Measurements from ENCODE around the gene COL7A1.
A peak's percentile ranks its signal among the peaks of the same experiment; 100 is the strongest.

Gene COL7A1

DNA sequence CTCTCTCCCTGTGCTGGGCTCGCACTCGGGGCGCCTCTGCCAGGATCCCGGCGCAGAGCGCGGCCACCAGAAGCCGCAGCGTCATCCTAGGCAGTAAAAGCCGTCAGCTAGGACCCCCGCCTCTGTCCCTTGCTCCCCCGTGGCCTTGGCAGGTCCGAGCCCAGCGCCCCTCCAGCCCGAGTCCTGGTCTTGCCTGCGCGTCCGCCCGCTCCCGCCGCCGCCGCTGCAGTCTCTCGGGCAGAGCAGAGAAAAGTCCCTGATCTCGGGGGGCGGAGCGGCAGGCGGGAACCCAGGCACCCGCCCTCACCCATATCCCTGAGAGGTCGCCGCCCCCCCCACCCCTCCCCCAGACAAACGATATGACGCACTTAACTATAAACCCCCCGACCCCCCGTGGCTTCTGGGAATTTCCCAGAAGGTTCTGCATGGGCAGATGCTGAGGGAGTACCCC lies at the start of gene COL7A1:
Gene COL7A1 (minus strand): TSS at position 255 of the 451 bp plus-strand sequence. CDS start 170 bp downstream, at position 85.
- peak within 1 kb of the TSS; percentile 25; the same call in 1 of the 2 replicates for H3K4me2 ChIP-seq
- H3K9me3 ChIP-seq = no peaks in the 10 kb centered on the region
- TF ChIP-seq Cebpa-rat (IDR thresholded peaks at IDR 0.05) = no peak
- peaks cover 63% of the 10 kb centered on the region for H3K27me3 ChIP-seq
- H3K4me3 ChIP-seq = no peak within 1 kb of the TSS
- peaks cover 29% of the 10 kb centered on the region for H3K4me1 ChIP-seq
- no peak within 1 kb of the TSS for H3K27ac ChIP-seq
- H3K9ac ChIP-seq = no peak within 1 kb of the TSS
- H4K20me1 ChIP-seq = peaks cover 66% of the 10 kb centered on the region
- H3K36me3 ChIP-seq = peaks cover 36% of the 10 kb centered on the region

DNA sequence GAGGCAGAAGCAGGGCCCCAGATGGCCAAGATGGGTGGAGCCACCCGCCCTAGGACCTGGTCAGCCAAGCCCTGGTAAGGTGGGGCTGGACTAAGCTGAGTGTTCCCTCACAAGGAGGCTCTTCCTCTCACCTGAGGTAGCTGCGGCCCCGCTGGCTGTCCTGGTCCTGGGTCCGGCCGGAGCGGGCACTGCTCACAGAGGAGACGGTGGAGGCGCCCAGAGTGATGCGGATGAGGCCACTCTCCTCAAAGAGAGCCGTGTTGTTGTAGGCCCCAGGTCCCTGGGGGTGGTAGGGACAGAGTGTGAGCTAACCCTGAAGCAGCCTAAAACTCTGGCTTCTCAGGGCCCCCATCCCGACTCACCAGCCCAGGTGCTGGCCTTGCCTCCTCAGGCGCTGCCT lies 47.5 kb upstream of the COL7A1 start:
- Histone ChIP-seq H3K9ac (no peak overlapping the region), H3K4me2 (no peak overlapping the region), H3K27ac (no peak overlapping the region), H4K20me1 (no peaks in the 10 kb centered on the region), H3K4me3 (no peak overlapping the region), H3K9me3 (no peaks in the 10 kb centered on the region), H3K36me3 (peaks cover 4% of the 10 kb centered on the region; the same call in 1 of the 2 replicates), H3K4me1 (no peaks in the 10 kb centered on the region), H3K27me3 (no peaks in the 10 kb centered on the region)
- no peak for TF ChIP-seq Cebpa-rat (IDR thresholded peaks at IDR 0.05)

DNA sequence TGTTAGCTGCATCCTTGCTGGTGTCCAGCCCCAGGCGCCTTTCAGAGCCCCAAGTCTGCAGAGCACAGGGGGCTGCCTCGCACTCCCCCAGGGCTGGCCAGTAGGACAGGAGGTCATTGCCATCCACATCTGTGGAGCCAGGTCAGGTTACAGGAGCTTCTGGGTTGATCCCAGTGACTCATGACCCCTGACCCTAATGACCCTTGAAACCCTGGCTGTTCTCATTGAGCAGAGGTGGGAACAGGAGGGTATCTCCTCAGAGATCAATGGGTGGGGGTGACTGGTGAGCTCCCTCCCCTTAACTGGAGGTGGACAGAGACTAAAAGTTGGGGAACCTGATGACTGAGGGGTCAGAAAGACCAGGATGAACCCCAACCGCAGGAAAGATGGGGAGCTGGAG lies 46.3 kb upstream of the COL7A1 start:
- H3K36me3 ChIP-seq = peaks cover 4% of the 10 kb centered on the region; the same call in 1 of the 2 replicates
- H4K20me1 ChIP-seq = no peaks in the 10 kb centered on the region
- H3K4me1 ChIP-seq = peaks cover 11% of the 10 kb centered on the region
- H3K27me3 ChIP-seq = no peaks in the 10 kb centered on the region
- H3K9me3 ChIP-seq = no peaks in the 10 kb centered on the region
- no peak overlapping the region for H3K27ac ChIP-seq
- no peak overlapping the region for H3K4me2 ChIP-seq
- H3K9ac ChIP-seq = no peak overlapping the region
- TF ChIP-seq Cebpa-rat (IDR thresholded peaks at IDR 0.05) = no peak
- H3K4me3 ChIP-seq = no peak overlapping the region

DNA sequence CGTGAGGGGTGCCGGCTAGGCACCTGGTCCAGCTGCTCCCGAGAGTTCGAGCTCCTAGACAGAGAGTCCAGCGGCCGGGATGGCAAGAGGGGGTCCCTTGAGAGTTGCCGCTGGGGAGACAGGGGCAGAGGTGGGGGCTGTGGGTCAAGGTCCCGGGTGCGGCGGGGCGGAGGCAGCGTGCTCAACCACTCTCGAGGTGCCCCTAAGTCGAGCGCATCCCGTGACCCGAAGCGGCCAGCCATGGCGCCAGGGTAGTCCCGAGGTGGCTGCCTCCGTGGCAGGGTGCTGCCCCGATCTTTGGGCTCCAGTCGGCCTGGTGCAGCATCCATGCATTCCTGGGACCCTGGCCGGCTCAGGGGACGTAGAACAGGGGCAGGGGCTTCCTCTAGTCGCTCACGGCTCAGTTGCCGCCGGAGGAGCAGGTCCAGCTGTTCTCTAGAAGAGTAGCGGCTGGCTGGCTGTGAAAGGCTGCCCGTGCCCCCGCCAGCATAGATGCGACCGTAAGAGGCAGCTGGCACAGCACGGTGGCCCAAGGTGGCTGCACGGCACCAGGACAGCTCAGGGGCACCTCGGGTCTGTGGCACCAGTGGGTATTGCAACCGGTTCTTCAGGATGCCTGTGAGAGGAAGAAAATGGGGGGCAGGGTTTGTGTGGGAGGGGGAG lies 44.9 kb upstream of the COL7A1 start:
- Histone ChIP-seq H3K9ac (no peak overlapping the region), H3K4me2 (no peak overlapping the region), H3K27ac (no peak overlapping the region), H4K20me1 (no peaks in the 10 kb centered on the region), H3K4me3 (no peak overlapping the region), H3K4me1 (peaks cover 18% of the 10 kb centered on the region), H3K27me3 (no peaks in the 10 kb centered on the region), H3K9me3 (no peaks in the 10 kb centered on the region), H3K36me3 (peaks cover 4% of the 10 kb centered on the region; the same call in 1 of the 2 replicates)
- no peak for TF ChIP-seq Cebpa-rat (IDR thresholded peaks at IDR 0.05)

DNA sequence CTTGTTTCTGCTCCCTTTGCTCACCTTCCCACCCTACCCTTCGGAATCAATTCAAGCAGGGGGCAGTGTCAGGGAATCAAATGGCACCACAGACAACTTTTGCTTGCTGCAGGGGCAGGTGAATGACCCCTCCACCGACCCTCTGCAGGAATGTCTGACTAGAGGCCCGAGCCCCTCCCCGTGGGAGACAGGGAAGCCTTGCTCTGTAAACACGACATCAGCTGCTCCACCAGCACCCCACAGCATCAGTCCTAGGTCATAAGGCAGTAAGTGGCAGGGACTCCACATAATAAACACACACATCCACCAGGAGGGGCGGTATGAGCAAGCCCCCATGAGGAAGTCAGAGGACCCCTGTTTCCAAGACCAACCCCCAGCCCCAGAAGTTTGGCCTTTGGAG lies 42.2 kb upstream of the COL7A1 start:
- H3K9me3 ChIP-seq = no peaks in the 10 kb centered on the region
- H3K4me3 ChIP-seq = no peak overlapping the region
- peaks cover 16% of the 10 kb centered on the region for H4K20me1 ChIP-seq
- H3K4me2 ChIP-seq = no peak overlapping the region; the same call in 1 of the 2 replicates
- H3K4me1 ChIP-seq = peaks cover 33% of the 10 kb centered on the region
- no peak overlapping the region for H3K9ac ChIP-seq
- H3K27ac ChIP-seq = no peak overlapping the region
- no peak for TF ChIP-seq Cebpa-rat (IDR thresholded peaks at IDR 0.05)
- no peaks in the 10 kb centered on the region for H3K27me3 ChIP-seq
- peaks cover 18% of the 10 kb centered on the region for H3K36me3 ChIP-seq

DNA sequence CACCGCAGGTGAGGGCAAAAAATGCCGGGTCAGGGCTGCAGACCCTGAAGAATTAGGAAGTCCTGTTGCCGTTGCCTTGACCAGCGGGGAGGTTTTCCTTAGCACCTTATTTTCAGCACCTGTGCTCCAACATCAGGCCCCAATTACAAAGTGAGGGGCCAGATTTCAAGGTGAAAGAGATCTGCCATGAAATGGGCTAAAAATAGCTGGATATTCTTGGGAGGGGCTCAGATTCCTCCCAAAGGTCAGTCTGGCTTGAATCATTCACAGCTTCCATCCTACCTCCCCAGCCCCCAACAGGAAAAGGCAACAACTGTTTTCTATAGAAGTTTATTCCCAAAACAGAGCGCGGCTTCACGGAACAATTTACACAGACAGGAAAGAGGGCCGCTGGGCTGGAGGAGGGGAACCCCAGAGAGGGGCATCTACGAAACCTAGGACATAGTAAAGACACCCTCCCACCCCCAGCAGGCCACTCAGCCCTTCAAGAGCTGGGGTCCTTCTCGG lies 41.1 kb upstream of the COL7A1 start:
- H3K36me3 ChIP-seq = peaks cover 26% of the 10 kb centered on the region
- peak overlapping the region; percentile 81 for H3K9ac ChIP-seq
- peaks cover 16% of the 10 kb centered on the region for H4K20me1 ChIP-seq
- H3K4me1 ChIP-seq = peaks cover 33% of the 10 kb centered on the region
- no peaks in the 10 kb centered on the region for H3K9me3 ChIP-seq
- peak overlapping the region; percentile 77 for H3K27ac ChIP-seq
- no peaks in the 10 kb centered on the region for H3K27me3 ChIP-seq
- no peak for TF ChIP-seq Cebpa-rat (IDR thresholded peaks at IDR 0.05)
- H3K4me2 ChIP-seq = peak overlapping the region; percentile 99
- peak overlapping the region; percentile 74 for H3K4me3 ChIP-seq

DNA sequence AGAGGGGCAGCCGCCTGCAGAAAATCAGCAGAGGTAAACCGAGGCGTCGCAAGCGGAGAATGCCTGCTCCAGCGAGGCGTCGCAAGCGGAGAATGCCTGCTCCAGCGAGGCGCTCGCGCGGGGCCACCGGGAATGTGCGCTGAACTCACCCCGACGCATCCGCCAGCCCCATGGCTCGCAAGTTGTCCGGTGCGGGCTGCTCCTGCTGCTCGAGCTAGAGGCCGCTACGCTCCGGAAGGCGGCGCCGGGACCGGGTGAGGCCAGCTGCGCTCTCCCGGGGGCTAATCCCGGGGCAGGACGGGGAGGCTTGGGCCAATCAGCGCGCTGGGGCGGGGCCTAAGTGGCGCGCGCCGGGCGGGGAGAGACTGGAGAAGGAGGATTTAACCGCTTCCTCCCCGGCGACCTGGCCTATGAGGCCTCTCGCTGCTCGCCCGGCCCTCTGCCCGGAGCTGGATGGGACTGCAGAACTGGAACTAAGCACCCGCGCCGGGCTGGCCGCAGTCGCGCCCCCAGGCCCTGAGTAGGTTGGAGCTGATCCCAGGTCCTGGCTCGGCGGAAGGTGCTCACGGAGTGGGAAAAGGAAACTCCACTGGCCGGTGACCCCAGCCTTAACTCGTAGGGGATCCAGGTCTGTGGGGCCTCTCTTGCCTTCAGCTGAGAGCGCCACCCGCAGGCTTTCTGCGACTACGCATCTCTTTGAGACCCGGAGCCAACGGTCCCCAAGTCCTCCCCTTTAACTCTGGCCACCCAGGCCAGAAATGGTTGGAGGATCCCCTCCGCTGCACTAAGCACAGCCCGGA lies 40.3 kb upstream of the COL7A1 start, which contains the start of gene SLC26A6:
Gene SLC26A6 (minus strand): TSS at position 240 of the 800 bp plus-strand sequence. CDS start 68 bp downstream, at position 172.
- H3K27ac ChIP-seq = peak within 1 kb of the TSS; percentile 77
- no peaks in the 10 kb centered on the region for H3K9me3 ChIP-seq
- H3K4me3 ChIP-seq = peak within 1 kb of the TSS; percentile 74
- no peaks in the 10 kb centered on the region for H3K27me3 ChIP-seq
- peaks cover 16% of the 10 kb centered on the region for H4K20me1 ChIP-seq
- H3K4me1 ChIP-seq = peaks cover 33% of the 10 kb centered on the region
- H3K36me3 ChIP-seq = peaks cover 33% of the 10 kb centered on the region
- no peak for TF ChIP-seq Cebpa-rat (IDR thresholded peaks at IDR 0.05)
- H3K9ac ChIP-seq = peak within 1 kb of the TSS; percentile 81
- peak within 1 kb of the TSS; percentile 99 for H3K4me2 ChIP-seq

DNA sequence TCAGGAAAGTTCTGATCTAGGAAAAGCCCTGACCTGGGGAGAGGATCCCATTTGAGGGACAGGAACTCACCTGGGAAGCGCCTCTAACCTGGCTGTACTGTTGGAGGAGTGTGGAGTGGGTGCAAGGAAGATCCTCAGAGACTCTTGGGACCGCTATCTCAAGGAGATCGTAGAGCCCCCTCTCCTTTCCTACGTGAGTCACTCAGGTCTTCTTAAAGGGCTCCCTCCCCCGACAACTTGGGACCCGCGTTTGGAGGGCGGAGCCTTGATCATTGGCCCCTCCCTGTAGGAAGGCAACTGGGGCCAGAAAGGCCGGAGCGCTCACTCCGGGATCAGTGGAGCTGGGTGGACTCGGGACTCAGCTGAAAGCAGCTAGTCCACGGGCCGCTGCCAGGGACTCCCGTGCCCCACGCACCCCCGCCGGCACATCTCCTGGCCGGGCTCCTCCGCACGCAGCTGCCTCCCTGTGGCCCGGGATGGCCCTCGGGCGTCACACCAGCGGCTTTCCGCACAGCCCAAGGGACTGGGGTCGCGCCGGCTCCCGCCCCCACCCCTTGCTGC lies 39.6 kb upstream of the COL7A1 start:
- Histone ChIP-seq H3K27me3 (no peaks in the 10 kb centered on the region), H3K36me3 (peaks cover 40% of the 10 kb centered on the region), H3K4me3 (peak overlapping the region; percentile 74), H3K4me1 (peaks cover 33% of the 10 kb centered on the region), H3K9me3 (no peaks in the 10 kb centered on the region), H3K9ac (peak overlapping the region; percentile 81), H4K20me1 (peaks cover 16% of the 10 kb centered on the region), H3K4me2 (peak overlapping the region; percentile 99), H3K27ac (peak overlapping the region; percentile 77)
- no peak for TF ChIP-seq Cebpa-rat (IDR thresholded peaks at IDR 0.05)

DNA sequence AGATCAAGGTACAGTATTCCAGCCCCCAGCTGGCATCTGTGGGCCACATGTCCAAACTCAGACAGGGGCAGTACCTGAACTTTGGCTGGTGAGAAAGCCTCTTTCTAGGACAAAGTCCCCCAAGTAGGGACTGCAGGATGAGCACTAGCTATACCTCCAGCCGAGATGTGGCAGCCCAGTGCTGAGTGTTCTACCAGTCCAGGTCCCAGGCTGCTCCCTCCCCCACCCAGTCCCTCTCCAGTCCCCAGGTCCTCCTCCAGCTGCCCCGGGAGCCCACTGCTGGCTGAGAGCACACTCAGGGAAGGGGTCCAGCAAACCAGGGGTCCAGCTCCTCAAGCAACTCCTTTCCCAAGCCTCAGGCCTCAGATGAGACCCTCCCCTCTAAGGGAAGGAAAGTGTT lies 38.6 kb upstream of the COL7A1 start:
- Histone ChIP-seq H3K4me2 (peak overlapping the region; percentile 99), H3K4me1 (peaks cover 33% of the 10 kb centered on the region), H3K27ac (no peak overlapping the region), H3K9me3 (no peaks in the 10 kb centered on the region), H3K4me3 (no peak overlapping the region; the same call in 1 of the 2 replicates), H3K27me3 (no peaks in the 10 kb centered on the region), H4K20me1 (peaks cover 16% of the 10 kb centered on the region), H3K36me3 (peaks cover 50% of the 10 kb centered on the region), H3K9ac (peak overlapping the region; percentile 34; the same call in 1 of the 2 replicates)
- no peak for TF ChIP-seq Cebpa-rat (IDR thresholded peaks at IDR 0.05)

All from BLaER1 (cell line).